CD4-positive, alpha-beta T cell (primary cell): ENCODE results near the gene FCHSD1. TPM values are rescaled to one million over a fixed set of nuclear protein-coding genes. Genes with fewer than 3 reads are reported as not detected.
A peak's percentile ranks its signal among the peaks of the same experiment; 100 is the strongest.

ENCODE experiments used
- ATAC-seq: fragments of 200-7000 bp; cut with Tn5 transposase; one replicate; pipeline ENCODE4 v1.10.0; 2022; ENCODE audit warnings: mild to moderate bottlenecking; ENCODE audit not compliant: poor library complexity
- CTCF ChIA-PET: fragments of 350-600 bp; sonication (Branson Sonifier 250); formaldehyde crosslinking; loops from one replicate; lab custom pipeline; 2021; ENCODE audit warnings: antibody characterized with exemption, inconsistent platforms; lab: Charles Lee
- POLR2A ChIA-PET: fragments of 350-600 bp; sonication (Branson Sonifier 250); formaldehyde crosslinking; loops from one replicate; lab custom pipeline; 2021; ENCODE audit warnings: antibody characterized with exemption, inconsistent platforms; lab: Charles Lee
- DNase-seq, 14 experiments: peaks; one replicate each; pipeline ENCODE4 v3.0.0-alpha.2; 2013 to 2020; ENCODE audit warnings: mixed read lengths in 2 of 14
- H3K27ac ChIP-seq, 2 donors: one replicate each; pipeline versions ENCODE4 v1.5.1 to v1.7.0; 2013; ENCODE audit warnings: low read length in 2 of 2, low read depth in 1 of 2, mild to moderate bottlenecking in 1 of 2
- H3K27me3 ChIP-seq, 2 experiments: 1 replicate in 1 of 2; 2 replicates in 1 of 2; pipeline versions ENCODE4 v1.6.1 to v1.7.0; 2013; ENCODE audit warnings: low read length in 2 of 2, control low read depth in 1 of 2, mild to moderate bottlenecking in 1 of 2, moderate library complexity in 1 of 2; ENCODE audit not compliant: insufficient read depth in 2 of 2, control insufficient read depth in 1 of 2
- H3K36me3 ChIP-seq: one replicate; pipeline ENCODE4 v1.6.1; 2013; ENCODE audit warnings: low read length, control low read depth; ENCODE audit not compliant: insufficient read depth
- H3K4me1 ChIP-seq: one replicate; pipeline ENCODE4 v1.6.1; 2013; ENCODE audit warnings: low read length, control low read depth; ENCODE audit not compliant: insufficient read depth
- H3K4me3 ChIP-seq: one replicate; pipeline ENCODE4 v1.5.1; 2013; ENCODE audit warnings: mild to moderate bottlenecking, low read length, moderate library complexity
- H3K9me3 ChIP-seq, 2 experiments: 1 replicate in 1 of 2; 2 replicates in 1 of 2; pipeline versions ENCODE4 v1.6.1 to v1.7.0; 2013; ENCODE audit warnings: low read length in 2 of 2, mild to moderate bottlenecking in 2 of 2, control low read depth in 1 of 2, moderate library complexity in 1 of 2; ENCODE audit not compliant: control insufficient read depth in 1 of 2, insufficient read depth in 1 of 2
- H3K27ac Mint-ChIP-seq: one replicate; pipeline ENCODE4 v1.8.0; 2020; ENCODE audit warnings: mixed read lengths
- H3K27me3 Mint-ChIP-seq: one replicate; pipeline ENCODE4 v1.8.0; 2021; ENCODE audit warnings: mixed read lengths
- H3K36me3 Mint-ChIP-seq: one replicate; pipeline ENCODE4 v1.8.0; 2021; ENCODE audit warnings: low read depth, mixed read lengths
- H3K4me1 Mint-ChIP-seq: one replicate; pipeline ENCODE4 v1.8.0; 2021; ENCODE audit warnings: low read depth, mixed read lengths
- H3K4me3 Mint-ChIP-seq: one replicate; pipeline ENCODE4 v1.8.0; 2020; ENCODE audit warnings: mild to moderate bottlenecking, mixed read lengths
- H3K9me3 Mint-ChIP-seq: one replicate; pipeline ENCODE4 v1.8.0; 2020; ENCODE audit warnings: mixed read lengths
- intact Hi-C, 2 experiments: fragments of 100-400 bp; cut with DNase I in 1 of 2; cut with micrococcal nuclease in 1 of 2; formaldehyde crosslinking; loops; one replicate each; pipeline versions ENCODE4 v1.15.1 to v1.9.0; 2023 to 2025; cut with DNase I, micrococcal nuclease
- total RNA-seq, 174 experiments: library from RNA in 2 of 174; stranded (reverse) in 2 of 174; gene quantifications; one replicate each; pipeline ENCODE4 v1.2.3 and lab custom pipeline; 2021 to 2026
- TF ChIP-seq, protein P1 (sequence below): fragments of 200-600 bp; IDR thresholded peaks from one replicate; pipeline ENCODE4 v1.8.0; 2022; ENCODE audit warnings: antibody characterized with exemption, mild to moderate bottlenecking

FCHSD1 gene
- total RNA-seq, 2 experiments from 2014 or later, result 79.8 to 86.8 TPM

DNA sequence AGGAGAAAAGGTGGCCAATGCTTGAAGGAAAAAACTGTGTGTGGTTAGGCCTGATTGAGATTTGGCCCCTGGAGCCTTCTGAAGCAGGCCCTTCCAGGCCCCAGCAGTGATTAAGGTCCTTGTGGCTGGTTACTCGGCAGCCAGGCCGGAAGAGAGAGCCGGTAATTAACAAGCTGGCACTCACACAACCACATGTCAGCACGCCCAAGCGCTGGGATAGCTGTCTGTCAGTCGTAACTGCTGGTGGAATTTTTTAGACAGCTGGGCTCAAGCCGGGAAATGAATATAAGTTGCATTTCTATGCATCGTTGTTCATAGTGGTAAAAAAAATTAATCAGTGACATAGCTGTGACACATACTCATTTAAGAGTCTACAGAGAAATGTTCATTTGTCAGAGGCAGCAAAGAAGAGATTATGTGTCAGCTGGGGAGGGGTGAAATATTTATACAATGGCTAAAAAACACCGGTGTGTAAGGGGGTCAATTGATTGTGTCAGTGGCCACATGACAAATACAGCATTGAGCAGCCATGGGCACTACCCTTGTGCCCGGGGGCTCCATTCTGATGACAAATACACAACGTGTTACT is 44.5 kb upstream of the FCHSD1 start:
- POLR2A ChIA-PET, result interaction anchor here (2.2 kb wide), 1 partner anchor 12 kb away, joined by 7 read pairs; no protein-coding TSS in a partner anchor
- no peaks in the 10 kb centered on the region for H3K9me3 ChIP-seq
- CTCF ChIA-PET, result interaction anchor here (1.6 to 6.3 kb wide), 3 partner anchors 185 to 273 kb away, joined by 4 to 88 read pairs (median 78); partner anchors contain the start of genes PCDH1 and RNF14
- DNase-seq (no peak), ATAC-seq (no peak)
- H3K36me3 Mint-ChIP-seq, result no peaks in the 10 kb centered on the region
- intact Hi-C loops, result loop anchor here in 1 of 2 experiments (10.0 kb wide), 2 partner anchors 449 to 999 kb away; no protein-coding TSS in a partner anchor
- no peak overlapping the region for H3K4me3 ChIP-seq
- TF ChIP-seq, protein P1, sequence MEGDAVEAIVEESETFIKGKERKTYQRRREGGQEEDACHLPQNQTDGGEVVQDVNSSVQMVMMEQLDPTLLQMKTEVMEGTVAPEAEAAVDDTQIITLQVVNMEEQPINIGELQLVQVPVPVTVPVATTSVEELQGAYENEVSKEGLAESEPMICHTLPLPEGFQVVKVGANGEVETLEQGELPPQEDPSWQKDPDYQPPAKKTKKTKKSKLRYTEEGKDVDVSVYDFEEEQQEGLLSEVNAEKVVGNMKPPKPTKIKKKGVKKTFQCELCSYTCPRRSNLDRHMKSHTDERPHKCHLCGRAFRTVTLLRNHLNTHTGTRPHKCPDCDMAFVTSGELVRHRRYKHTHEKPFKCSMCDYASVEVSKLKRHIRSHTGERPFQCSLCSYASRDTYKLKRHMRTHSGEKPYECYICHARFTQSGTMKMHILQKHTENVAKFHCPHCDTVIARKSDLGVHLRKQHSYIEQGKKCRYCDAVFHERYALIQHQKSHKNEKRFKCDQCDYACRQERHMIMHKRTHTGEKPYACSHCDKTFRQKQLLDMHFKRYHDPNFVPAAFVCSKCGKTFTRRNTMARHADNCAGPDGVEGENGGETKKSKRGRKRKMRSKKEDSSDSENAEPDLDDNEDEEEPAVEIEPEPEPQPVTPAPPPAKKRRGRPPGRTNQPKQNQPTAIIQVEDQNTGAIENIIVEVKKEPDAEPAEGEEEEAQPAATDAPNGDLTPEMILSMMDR, result no peak
- H3K9me3 Mint-ChIP-seq, result no peaks in the 10 kb centered on the region
- peaks cover 23% of the 10 kb centered on the region for H3K4me1 Mint-ChIP-seq
- peaks cover 56% of the 10 kb centered on the region for H3K27me3 Mint-ChIP-seq
- H3K4me3 Mint-ChIP-seq, result no peak overlapping the region
- no peaks in the 10 kb centered on the region for H3K36me3 ChIP-seq
- H3K27me3 ChIP-seq, result peaks cover 11 to 22% of the 10 kb centered on the region in 2 experiments
- H3K27ac Mint-ChIP-seq, result no peak overlapping the region
- H3K4me1 ChIP-seq, result peaks cover 20% of the 10 kb centered on the region
- H3K27ac ChIP-seq, result no peak overlapping the region

DNA sequence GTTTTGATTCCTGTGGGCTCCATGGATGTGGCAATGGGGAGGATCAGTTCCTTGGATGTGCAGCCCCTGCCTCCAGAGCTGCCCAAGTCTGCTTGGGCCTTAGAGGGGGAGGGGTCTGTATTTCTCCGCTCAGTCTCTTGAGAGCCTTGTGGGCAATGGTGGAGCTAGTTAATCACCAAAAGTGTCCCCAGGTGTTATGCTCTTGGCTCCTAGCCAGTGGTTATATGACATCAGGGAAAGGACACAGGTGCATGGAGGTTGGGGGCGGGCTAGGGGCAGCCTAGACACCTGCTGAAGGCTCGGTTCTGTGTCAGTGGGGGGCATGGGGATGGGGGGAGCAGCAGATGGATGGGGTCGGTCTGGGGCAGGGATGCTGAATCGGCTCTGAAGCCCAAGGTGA is 43.3 kb upstream of the FCHSD1 start:
- H3K4me1 Mint-ChIP-seq, result peaks cover 23% of the 10 kb centered on the region
- peaks cover 5 to 10% of the 10 kb centered on the region in 2 experiments for H3K27me3 ChIP-seq
- H3K4me3 Mint-ChIP-seq, result no peak overlapping the region
- peaks cover 20% of the 10 kb centered on the region for H3K4me1 ChIP-seq
- intact Hi-C loops, result loop anchor here (5.0 to 10.0 kb wide), 4 partner anchors 118 to 1008 kb away; no protein-coding TSS in a partner anchor
- DNase-seq, result no peak
- POLR2A ChIA-PET, result interaction anchor here (1.2 to 3.3 kb wide), 4 partner anchors 11 to 275 kb away, joined by 3 to 43 read pairs (median 14); partner anchors contain the start of genes PCDH1 and RNF14
- H3K4me3 ChIP-seq, result no peak overlapping the region
- no peak overlapping the region for H3K27ac ChIP-seq
- CTCF ChIA-PET, result interaction anchor here (1.2 to 6.3 kb wide), 4 partner anchors 9 to 275 kb away, joined by 3 to 88 read pairs (median 54); partner anchors contain the start of genes PCDH1 and RNF14
- no peak overlapping the region for H3K27ac Mint-ChIP-seq
- H3K27me3 Mint-ChIP-seq, result peaks cover 52% of the 10 kb centered on the region
- no peaks in the 10 kb centered on the region for H3K9me3 Mint-ChIP-seq
- ATAC-seq, result no peak
- H3K36me3 ChIP-seq, result no peaks in the 10 kb centered on the region
- no peaks in the 10 kb centered on the region for H3K9me3 ChIP-seq
- TF ChIP-seq, protein P1, result no peak
- no peaks in the 10 kb centered on the region for H3K36me3 Mint-ChIP-seq

DNA sequence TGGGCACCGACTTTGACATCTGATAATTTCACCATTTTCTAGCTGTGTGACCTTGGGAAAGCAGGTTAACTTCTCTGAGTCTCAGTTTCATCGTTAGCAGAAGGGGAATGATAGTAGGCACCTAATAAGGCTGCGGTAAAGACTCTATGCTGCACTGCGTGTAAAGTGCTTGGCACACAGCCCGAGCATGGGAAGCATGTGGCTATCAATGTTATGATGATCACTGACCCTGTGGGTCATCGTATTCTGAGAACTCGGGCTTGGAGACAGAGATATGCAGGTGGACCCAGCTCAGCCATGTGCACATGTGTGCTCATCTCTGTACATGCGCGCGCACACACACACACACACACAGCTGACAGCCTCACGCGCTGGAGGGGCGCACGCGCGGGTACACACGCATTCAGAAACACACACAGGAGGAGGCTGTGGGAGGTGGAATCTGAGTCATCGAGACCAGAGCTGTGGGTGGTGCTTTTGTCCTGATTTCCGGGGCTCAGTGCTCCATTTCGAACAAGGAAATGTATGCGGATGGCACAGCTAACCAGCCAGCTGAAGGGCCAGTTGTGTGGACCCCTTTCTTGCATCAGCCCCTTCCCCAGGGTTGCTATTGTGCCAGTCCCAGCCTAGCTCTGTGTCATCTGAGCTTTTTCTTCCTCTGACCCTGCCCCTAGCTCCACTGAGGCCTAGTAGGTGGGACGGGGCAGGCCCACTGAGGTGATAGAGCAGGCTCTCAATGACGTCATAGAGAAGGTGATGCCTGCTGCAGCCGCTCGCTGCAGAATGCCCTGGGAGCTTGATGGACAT is 41.9 kb upstream of the FCHSD1 start:
- peaks cover 0 to 4% of the 10 kb centered on the region in 2 experiments for H3K27me3 ChIP-seq
- no peaks in the 10 kb centered on the region for H3K36me3 ChIP-seq
- H3K4me1 ChIP-seq, result peaks cover 20% of the 10 kb centered on the region
- TF ChIP-seq, protein P1, result no peak
- CTCF ChIA-PET, result interaction anchor here (1.1 to 6.3 kb wide), 9 partner anchors 8 to 1020 kb away, joined by 3 to 88 read pairs (median 16); partner anchors contain the start of genes PCDH1 and RNF14
- peak overlapping the region in 1 of 2 donors; percentile 13 for H3K27ac ChIP-seq
- Mint-ChIP-seq H3K36me3 (no peaks in the 10 kb centered on the region), H3K4me3 (peak overlapping the region; percentile 56), H3K4me1 (peaks cover 23% of the 10 kb centered on the region), H3K27ac (peak overlapping the region; percentile 68), H3K9me3 (no peaks in the 10 kb centered on the region), H3K27me3 (peaks cover 47% of the 10 kb centered on the region)
- intact Hi-C loops, result loop anchor here (1.0 to 10.0 kb wide), 7 partner anchors 119 to 1009 kb away; partner anchors contain the start of gene PCDH1 (in 1 of the 2)
- H3K9me3 ChIP-seq, result no peaks in the 10 kb centered on the region
- ATAC-seq (peak; percentile 90), DNase-seq (peak; percentile 48 to 87 (median 68))
- POLR2A ChIA-PET, result interaction anchor here (2.1 to 3.3 kb wide), 7 partner anchors 9 to 277 kb away, joined by 6 to 44 read pairs (median 22); partner anchors contain the start of genes DELE1, PCDH1, PCDH12 and RNF14
- no peak overlapping the region for H3K4me3 ChIP-seq
